ENCODE results near the gene S100A11.

The S100A11 gene

DNA sequence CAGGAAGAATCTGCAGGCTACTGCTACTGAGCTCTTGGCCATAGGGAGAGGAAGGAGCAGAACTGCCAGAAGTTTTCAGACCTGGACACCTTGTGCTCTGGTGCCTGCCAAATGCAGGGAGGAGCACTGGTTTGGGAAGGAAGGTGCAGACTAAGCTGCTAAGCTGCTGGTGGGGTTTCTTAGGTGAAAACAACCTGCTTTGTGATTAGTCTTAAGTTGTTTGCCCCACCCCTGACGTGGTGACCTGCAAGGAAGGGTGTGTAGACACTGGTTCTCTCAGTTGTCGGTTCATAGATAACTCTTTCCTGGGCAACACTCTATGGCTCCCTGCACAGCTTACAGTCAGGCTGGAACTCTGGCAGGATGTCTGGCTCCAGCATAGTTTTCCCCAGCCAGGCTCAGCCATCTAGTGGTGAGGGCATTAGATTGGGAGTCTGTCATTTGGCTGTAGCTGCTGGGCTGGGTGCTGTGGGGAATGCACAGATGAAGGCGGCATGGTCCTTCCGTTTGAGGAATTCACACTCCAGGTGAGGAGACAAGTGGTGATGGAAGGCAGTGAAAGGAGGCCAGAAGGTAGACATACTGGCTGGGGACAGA is 32.9 kb downstream of the S100A11 start:
- TF ChIP-seq POLR2A (IDR thresholded peaks at IDR 0.05; ENCODE audit: low read depth, low read length): no peak
- FAIRE-seq (no peak), DNase-seq (ENCODE audit: insufficient read length, low spot score) (no peak)

DNA sequence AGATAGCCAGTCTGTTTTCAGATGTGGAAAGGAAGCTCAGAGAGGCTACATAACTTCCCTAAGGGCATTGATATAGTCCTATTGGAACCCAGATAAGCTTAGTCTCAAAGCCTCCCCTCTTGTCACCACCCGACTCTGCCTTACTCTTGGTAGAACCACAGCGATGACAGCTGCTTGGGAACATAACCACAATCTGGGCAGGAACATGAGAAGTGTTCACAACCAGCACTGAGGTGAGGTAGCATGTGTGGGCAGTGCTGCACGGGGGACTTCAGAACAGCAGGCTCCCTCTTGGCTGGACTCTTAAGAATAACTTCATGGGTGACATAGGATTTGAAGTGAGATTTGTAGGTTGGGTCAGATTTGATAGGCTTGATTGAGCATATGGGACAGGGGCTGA is 33.8 kb downstream of the S100A11 start:
- DNase-seq (ENCODE audit: insufficient read length, low spot score): no peak
- TF ChIP-seq POLR2A (IDR thresholded peaks at IDR 0.05; ENCODE audit: low read depth, low read length): no peak
- FAIRE-seq: no peak

DNA sequence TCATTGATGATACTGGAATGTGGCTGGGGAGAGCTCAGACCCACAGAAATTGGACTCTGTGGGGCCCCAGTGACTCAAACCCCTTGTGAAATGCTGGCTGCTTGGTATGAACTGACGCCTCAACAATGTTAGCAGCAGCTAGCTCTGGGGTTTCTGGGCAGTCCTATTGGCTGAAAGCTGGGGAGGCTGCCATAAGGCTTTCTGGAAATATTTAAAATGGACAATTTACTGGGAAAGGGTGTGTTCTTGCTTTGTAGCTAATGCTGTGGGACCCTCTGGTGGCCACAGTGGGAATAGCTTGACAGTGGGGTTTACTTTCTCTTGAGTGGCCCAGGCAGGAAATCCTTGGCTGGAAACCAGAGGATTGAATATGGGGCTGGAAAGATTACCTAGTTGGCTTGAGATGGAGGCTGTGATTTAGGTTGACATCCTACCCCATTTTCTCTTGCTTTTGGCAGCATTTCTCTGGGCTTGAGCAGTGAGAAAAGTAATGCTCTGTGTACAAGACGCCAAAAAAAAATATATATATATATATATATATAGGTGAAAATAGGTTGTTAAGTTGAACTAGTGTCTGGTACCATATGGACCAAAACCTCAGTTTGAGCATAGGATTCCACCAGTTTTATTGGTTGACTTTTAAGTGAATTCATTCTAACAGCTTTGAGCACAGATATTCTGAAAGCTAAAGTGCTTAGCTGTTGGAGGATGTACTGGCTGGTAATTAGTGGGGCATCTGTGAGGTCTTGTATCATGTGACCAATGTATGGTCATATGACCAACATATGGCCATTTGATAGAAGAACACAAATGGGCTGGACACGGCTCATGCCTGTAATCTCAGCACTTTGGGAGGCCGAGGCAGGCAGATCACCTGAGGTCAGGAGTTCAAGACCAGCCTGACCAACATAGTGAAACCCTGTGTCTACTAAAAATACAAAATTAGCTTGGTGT is 34.9 kb downstream of the S100A11 start:
- DNase-seq (ENCODE audit: insufficient read length, low spot score) (no peak), FAIRE-seq (peak; percentile 11)
- no peak for TF ChIP-seq POLR2A (IDR thresholded peaks at IDR 0.05; ENCODE audit: low read depth, low read length)

DNA sequence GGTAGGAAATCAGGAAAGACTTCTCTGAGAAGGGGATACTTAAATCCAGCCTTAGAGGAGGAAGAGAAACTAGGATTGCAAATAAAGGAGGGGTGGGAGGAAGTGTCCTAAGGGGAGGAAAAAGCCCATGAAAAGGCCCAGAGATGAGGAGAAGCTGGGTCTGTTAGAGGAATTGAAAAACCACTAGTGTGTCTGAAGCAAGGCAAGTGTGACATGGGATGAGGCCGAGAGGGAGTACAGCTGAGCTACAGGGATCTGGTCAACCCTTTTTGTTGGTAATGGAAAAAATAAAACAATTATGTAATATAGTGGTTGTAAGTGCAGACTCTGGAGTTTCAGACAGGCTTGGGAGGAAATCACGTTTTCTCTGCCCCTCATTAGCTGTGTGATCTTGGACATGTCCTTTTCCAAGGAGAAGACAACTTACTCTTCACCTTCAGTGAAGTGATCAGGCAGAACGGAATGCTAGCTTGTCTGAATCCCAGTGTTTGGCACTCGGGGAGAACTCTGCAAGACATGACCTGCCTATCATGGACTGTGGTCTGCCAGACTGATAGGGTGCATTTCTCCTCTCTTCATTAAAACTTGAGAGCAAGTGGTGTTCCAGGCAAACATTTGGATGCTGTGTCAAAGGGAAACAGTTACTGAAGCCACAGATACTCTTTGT is 35.7 kb downstream of the S100A11 start:
- FAIRE-seq: no peak
- TF ChIP-seq POLR2A (IDR thresholded peaks at IDR 0.05; ENCODE audit: low read depth, low read length): no peak
- no peak for DNase-seq (ENCODE audit: insufficient read length, low spot score)

DNA sequence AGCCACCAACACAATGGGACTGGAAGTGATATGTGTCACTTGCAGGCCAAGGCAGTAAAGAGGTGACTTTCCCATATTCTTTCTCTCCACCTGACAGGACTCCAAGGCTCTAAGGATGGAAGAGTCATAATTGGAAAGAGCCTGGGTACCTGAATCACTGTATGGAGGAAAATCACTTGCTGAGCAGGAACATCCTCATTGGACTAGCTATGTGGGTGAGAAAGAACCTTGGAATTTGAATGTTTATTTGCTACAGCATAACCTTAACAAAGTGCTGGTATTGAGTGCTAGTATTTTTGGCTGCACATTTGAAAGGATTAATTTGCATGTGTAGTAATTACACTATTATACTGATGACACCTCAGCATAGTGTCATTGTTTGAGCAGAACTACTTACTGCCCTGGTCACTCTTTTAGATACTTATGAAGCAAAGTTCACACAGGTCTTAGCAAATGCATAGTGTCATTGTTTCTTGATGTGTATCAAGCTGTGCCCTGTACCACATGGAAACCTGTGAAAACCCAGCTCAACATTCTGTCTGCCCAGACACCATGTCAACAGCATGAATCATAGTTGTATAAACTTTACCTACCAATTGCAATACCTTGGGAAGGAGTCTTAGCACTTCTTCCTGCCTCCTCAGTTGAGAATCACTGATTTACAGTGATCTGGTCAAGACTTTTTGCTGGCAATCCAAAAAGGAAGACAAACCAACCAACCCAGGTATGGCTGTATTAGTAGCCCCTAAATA is 38.0 kb downstream of the S100A11 start:
- TF ChIP-seq POLR2A (IDR thresholded peaks at IDR 0.05; ENCODE audit: low read depth, low read length): no peak
- DNase-seq (ENCODE audit: insufficient read length, low spot score) (no peak), FAIRE-seq (no peak)

DNA sequence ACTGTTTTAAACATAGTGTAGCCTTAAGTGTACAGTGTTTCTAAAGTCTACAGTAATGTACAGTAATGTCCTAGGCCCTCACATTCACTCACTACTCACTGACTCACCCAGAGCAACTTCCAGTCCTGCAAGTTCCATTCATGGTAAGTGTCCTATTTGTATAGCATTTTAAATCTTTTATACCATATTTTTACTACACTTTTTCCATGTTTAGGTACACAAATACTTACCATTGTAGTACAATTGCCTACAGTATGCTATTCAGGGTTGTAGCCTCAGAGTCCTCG is 39.6 kb downstream of the S100A11 start:
- DNase-seq (ENCODE audit: insufficient read length, low spot score) (no peak), FAIRE-seq (no peak)
- TF ChIP-seq POLR2A (IDR thresholded peaks at IDR 0.05; ENCODE audit: low read depth, low read length): no peak

DNA sequence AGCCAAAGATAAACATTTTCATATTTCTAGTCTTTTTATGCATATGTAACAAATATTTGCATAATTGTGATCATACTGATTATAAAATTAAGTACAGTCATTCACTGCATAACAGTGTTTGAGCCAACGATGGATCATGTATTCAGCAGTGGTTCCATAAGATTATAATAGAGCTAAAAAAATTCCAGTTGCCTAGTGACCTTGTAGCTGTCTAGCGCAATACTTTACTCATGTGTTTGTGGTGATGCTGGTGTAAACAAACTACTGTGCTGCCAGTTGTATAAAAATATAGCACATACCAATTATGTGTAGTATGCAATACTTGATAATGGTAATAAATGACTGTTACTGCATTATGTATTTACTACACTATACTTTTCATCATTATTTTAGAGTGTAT is 41.0 kb downstream of the S100A11 start:
- DNase-seq (ENCODE audit: insufficient read length, low spot score): no peak
- TF ChIP-seq POLR2A (IDR thresholded peaks at IDR 0.05; ENCODE audit: low read depth, low read length): no peak
- no peak for FAIRE-seq

DNA sequence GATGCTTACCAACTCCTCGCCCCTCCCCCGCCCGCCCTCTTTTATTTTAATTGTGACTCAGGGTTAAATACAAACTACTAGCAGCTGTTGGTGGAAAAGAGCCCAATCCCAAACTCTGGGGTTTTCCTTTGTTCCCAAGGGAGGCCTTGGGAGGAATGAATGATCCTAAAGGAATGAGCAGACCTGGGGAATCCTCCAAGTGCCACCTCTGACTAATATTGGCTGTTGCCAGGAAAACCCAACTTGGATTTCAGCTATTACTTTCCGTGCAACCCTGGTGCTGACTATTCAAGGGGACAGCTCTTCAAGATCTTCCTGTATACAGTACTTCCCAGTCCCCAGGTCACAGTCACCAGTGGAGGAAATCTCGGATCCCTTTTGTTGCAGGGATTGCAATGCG is 41.8 kb downstream of the S100A11 start:
- FAIRE-seq: peak; percentile 57
- no peak for DNase-seq (ENCODE audit: insufficient read length, low spot score)
- no peak for TF ChIP-seq POLR2A (IDR thresholded peaks at IDR 0.05; ENCODE audit: low read depth, low read length)

DNA sequence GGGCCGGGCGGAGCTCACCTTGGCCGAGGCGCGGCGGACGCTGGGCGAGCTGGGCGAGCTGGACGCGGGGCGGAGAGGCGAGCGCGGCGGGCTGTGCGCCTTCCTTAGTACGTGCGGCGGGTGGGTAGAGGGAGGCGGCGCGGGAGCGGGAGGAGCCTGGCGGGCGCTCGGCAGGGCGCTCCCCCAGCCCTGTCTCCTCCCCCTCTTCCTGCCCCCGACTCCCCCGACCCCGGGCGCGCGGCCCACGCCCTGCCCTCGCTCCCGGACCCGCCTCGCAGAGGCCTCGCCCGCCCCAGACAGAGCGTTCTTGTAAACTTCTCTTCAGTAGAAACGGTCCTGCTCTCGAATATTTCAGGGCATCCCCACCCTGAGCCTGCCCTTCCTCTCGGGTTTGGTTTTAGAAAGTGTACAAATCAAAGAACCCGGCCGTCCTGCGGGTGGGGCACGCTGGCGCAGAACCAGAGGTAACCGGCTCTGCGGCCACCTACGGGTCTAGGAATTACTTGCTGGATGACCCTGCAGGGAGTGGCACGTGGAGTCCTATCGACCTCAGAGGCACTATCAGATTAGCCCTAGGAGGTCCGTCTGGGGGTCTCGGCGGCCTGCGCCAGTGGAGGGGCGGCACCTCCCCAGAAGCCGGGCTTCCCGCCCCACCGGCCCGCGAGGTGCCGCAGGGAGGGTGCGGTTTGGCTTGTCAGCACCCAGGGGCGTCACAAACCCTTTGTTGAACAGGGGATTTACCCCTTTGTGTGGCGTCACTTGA is 42.9 kb downstream of the S100A11 start, which contains the start of gene S100A10:
Gene S100A10 (minus strand): TSS at position 126 of the 763 bp plus-strand sequence. CDS start 7,629 bp downstream, outside the sequence.
- peak; percentile 98 for TF ChIP-seq POLR2A (IDR thresholded peaks at IDR 0.05; ENCODE audit: low read depth, low read length)
- FAIRE-seq: no peak
- DNase-seq (ENCODE audit: insufficient read length, low spot score): no peak

DNA sequence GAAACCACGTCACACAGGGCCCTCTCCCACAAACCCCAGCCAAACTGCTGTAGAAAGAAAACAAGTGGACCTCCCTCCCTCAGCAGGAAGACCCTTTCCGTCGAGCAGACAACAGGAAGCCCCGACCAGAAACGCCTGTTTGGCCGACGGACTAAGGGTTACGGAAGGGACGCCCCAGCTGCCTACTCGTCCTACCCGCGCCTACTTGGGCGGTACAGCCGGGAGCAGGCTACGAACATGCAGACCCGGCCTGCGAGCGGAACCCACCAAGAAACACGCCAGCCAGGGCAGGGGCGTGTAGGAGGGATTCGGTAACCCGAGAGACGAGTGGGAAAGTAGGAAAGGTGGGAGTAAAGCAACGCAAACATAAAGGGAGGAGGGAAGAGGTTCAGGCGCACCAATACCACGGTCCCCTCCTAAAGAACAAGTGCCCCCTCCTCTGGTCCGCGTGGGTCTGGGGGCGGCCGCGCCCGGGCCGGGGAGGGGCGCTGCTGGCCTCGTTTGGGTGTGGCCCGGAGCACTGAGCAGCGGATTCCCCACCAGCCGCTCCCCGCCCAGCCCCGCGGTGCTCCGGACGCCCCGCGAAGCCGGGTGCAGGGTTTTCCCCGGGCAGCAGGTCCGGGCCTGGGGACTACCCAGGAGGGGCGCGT is 43.6 kb downstream of the S100A11 start:
- TF ChIP-seq POLR2A (IDR thresholded peaks at IDR 0.05; ENCODE audit: low read depth, low read length): peak; percentile 65; the same call in 1 of the 2 replicates
- FAIRE-seq (no peak), DNase-seq (ENCODE audit: insufficient read length, low spot score) (no peak)

DNA sequence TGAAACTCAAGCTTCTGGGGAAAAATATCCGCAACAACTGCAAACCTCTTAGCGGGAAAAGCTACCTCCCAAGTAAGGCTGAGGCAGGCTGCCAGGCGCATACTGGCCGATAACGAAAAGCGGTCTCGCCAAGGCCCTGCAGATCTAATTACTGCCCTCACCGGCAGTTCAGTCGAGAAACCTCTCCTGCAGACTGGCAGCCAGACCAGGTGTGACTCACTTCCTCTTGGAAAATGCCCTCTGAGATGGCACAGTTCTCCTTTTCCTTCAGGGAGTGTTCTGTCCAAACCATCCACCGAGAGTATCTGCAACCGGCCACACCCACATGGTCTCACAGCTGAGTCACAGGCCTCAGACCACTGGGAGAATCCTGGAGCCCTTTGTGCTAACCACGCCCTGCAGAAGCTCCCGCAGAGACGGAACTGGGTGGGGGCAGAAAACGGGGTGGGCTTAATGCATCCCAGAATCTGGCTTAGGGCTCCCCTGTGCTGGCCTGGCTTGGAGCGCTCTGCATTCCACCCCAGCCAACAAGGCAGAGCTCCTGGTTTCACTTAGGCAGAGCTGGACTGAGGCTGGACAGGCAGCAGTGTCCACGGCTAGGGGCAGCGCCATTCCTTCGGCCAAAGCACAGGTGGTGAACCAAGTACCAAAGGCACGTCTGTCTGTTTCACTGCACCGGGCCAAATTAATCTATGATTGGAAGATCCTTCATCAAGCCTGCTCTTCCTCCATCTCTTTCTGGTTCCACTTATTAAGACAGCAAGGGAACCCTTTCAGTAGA is 44.3 kb downstream of the S100A11 start:
- TF ChIP-seq POLR2A (IDR thresholded peaks at IDR 0.05; ENCODE audit: low read depth, low read length): peak; percentile 82
- FAIRE-seq (peak; percentile 77), DNase-seq (ENCODE audit: insufficient read length, low spot score) (no peak)

All from H54 (cell line).